T47D (cell line): ENCODE data around the gene CENPH.
"Not testable (repeated sequence)": the region's sequence is repeated elsewhere in the genome, so short reads cannot be mapped to it uniquely, and the experiment has no call there.

Experiments
- DNase-seq, 2 experiments: peaks; one replicate each; pipeline versions ENCODE4 v3.0.0 to v3.0.0-alpha.2; 2011 to 2012; ENCODE audit warnings: low read depth in 1 of 2, low spot score in 1 of 2
- JUND ChIP-seq: IDR thresholded peaks from 2 replicates; pipeline ENCODE4 v1.6.1; 2012; ENCODE audit warnings: low read depth
- in situ Hi-C: cut with HindIII; loops from 2 replicates; pipeline ENCODE4 v1.10.0; 2016; ENCODE audit warnings: low sequenced_read_pairs, low pct_unique_long_range_greater_than_20kb

The CENPH gene, protein sequence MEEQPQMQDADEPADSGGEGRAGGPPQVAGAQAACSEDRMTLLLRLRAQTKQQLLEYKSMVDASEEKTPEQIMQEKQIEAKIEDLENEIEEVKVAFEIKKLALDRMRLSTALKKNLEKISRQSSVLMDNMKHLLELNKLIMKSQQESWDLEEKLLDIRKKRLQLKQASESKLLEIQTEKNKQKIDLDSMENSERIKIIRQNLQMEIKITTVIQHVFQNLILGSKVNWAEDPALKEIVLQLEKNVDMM

DNA sequence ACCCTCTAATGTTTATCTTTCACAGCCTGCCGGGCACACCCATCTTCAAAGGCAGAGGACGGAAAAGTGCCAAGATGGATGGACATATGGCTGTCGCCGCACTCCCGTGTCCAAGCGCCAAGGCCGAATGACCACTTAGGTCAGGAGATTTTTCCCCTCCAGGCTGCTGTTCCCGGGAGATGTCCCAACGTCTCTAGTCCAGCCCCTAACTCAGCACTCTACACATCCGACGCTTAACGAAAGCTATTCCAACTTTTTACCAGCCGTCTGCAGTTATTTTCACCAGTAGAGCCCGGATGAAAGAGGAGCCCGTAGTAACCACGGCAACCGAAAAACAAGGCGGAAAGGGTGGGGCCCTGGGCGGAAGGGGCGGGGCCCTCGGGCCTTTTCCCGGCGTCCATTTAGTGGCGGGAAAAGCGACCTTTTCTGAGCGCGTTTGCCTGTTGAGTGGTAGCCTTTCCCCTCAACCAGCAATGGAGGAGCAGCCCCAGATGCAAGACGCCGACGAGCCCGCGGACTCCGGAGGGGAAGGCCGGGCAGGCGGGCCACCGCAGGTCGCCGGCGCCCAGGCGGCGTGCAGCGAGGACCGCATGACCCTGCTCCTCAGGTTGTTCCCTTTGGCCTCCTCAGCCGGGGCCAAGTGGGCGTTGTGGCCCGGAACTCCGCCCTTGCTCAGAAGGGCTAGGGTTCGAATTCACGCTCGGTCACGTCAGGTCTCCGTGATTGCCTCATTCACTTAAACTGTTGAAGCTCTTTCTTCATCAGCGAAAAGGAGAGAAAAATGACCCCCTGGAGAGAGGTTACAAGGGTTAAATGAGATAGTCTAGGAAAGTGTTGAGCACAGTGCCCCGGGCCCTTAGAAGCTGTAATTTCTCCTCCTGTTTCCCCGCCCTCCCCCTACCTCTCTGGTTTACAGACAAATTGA, at the start of gene CENPH:
Gene CENPH, plus strand, starts transcription at position 422 of the 925 bp plus-strand sequence. Its CDS starts 52 bp downstream, at position 474.
- peak; percentile 75 to 92 for DNase-seq
- TF ChIP-seq JUND, result no peak
- in situ Hi-C loops, result no loop called here

DNA sequence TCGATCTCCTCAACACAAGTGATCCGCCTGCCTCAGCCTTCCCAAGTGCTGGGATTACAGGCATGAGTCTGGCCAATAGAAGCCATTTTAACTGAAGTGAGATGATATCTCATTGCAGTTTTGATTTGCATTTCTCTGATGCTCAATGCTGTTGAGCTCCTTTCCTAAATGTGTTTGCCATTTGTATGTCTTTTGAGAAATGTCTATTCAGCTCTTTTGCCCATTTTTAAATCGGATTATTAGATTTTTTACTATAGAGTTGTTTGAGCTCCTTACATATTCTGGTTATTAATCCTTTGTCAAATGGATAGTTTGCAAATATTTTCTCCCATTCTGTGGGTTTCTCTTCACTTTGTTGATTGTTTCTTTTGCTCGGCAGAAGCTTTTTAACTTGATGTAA, 49.1 kb upstream of the CENPH start:
- DNase-seq, in situ Hi-C loops: not testable (repeated sequence)

DNA sequence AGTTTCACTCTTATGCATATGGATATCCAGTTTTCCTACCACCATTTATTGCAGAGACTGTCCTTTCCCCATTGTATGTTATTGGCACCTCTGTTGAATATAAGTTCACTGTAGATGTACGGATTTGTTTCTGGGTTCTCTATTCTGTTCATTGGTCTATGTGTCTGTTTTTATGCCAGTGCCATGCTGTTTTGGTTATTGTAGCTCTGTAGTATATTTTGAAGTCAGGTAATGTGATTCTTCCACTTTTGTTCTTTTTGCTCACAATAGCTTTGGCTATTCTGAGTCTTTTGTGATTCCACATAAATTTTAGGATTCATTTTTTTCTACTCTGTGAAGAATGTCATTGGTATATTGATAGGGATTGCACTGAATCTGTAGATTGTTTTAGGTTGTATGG, 48.6 kb upstream of the CENPH start:
- TF ChIP-seq JUND, result no peak
- in situ Hi-C loops, result no loop called here
- no peak for DNase-seq

DNA sequence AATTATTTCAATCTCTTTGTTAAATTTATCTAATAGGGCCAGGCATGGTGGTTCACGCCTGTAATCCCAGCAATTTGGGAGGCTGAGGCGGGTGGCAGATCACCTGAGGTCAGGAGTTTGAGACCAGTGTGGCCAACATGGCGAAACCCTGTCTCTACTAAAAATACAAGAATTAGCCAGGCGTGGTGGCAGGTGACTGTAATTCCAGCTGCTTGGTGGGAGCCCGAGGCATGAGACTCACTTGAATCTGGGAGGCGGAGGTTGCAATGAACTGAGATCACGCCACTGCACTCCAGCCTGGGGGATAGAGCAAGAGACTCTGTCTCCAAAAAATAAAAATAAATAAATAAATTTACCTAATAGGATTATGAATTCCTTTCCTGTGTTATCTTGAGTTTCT, 40.8 kb upstream of the CENPH start:
- DNase-seq, in situ Hi-C loops: not testable (repeated sequence)

DNA sequence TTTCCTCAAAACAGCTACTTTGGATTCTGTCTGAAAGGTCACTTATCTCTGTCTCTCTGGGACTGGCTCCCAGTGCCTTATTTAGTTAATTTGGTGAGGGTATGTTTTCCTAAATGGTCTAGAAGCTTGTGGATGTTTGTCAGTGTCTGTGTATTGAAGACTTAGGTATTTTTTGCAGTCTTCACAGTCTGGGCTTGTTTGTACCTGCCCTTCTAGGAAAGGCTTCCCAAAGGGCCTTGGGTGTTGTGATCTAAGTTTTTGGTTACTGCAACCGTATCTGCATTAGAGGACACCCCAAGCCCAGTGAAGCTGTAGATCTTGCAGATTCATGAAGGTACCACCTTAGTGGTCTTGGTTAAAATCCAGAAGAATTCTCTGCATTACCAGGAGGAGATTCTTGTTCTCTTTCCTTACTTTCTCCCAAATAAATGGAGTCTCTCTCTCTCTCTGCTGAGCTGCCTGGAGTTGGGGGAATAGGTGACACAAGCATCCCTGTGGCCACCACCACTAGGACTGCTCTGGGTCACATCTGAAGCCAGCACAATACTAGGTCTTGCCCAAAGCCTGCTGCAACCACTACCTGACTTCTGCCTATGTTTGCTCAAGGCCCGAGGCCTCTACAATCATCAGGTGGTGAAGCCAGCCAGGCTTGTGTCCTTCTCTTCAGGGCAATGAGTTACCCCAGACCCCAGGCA, 40.3 kb upstream of the CENPH start:
- DNase-seq, result no peak
- no peak for TF ChIP-seq JUND
- in situ Hi-C loops, result no loop called here

DNA sequence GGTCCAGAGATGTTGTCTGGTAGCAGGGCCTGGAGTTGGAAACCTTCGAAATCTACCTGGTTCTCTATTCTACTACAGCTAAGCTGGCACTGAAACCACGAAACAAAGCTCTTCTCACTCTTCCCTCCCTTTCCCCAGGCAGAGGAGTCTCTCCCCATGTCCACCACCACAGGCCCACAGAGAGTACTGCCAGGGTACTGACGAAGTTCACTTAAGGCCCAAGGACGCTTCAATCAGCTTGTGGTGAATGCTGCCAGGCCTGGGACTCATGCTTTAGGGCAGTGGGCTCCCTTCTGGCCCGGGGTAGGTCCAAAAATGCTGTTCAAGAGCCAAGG, 39.7 kb upstream of the CENPH start:
- TF ChIP-seq JUND, result no peak
- DNase-seq, result no peak
- in situ Hi-C loops, result no loop called here

DNA sequence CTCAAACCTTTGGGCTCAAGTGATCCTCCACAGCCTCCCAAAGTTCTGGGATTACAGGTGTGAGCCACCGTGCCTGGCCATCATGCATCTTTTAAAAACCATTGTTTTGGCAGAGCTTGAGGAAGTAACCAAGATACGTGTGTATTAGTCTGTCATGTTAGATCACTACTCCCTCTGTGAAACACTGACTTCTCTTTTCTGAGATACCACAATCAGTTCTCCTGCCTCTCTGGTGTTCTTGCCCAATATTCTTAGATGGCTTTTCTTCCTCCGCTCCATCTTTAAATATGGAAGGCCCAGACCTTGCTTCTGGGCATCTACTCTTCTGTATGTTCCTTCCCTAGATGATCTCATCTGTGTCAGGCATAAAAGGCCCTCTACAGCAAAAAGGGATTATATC, 36.7 kb upstream of the CENPH start:
- DNase-seq, result no peak
- in situ Hi-C loops, result no loop called here
- TF ChIP-seq JUND, result no peak

DNA sequence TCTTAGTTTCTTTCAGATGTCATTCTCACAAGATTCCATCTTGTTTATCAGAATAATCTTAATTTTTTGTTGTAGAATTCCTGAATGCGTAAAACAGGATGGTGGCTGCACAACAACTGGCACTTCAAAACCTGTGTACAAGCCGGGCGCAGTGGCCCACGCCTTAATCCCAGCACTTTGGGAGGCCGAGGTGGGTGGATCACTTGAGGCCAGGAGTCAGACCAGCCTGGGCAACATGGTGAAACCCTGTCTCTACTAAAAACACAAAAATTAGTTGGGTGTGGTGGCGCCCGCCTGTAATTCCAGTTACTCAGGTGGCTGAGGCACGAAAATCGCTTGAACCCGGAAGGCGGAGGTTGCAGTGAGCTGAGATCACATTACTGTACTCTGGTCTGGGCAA, 32.9 kb upstream of the CENPH start:
- no peak for TF ChIP-seq JUND
- no peak for DNase-seq
- in situ Hi-C loops, result no loop called here

DNA sequence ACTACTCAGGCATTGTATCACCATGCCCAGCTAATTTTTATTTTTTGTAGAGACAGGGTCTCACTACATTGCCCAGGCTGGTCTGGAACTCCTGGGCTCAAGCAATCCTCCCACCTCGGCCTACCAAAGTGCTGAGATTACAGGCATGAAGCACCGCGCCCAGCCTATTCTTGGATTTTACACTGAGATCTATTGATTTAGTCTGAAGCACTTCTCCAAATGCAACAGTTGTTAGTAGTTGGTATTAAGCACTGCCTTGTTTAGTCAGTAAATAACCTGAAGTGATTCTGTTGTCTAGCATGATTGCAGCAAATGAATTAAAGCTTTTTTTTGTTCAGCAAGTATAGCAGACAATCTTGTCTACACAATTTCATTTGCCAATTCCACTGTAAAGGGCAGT, 31.3 kb upstream of the CENPH start:
- TF ChIP-seq JUND, result no peak
- in situ Hi-C loops, result no loop called here
- no peak for DNase-seq

DNA sequence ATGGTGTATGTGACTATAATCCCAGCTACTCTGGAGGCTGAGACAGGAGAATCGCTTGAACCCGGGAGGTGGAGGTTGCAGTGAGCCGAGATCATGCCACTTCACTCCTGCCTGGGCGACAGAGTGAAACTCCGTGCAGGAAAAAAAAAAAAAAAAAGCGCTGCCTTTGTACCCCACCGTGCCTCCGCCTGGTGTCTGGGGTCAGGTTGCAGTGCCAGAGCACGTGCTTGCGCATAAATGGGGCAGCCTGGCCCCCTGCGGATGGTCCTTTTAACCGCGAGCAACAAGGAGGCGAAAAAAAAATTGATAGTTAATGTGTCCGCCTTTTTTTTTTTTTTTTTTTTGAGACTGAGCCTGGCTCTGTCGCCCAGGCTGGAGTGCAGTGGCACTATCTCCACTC, 28.7 kb upstream of the CENPH start:
- TF ChIP-seq JUND, result no peak
- in situ Hi-C loops, result no loop called here
- DNase-seq, result no peak

DNA sequence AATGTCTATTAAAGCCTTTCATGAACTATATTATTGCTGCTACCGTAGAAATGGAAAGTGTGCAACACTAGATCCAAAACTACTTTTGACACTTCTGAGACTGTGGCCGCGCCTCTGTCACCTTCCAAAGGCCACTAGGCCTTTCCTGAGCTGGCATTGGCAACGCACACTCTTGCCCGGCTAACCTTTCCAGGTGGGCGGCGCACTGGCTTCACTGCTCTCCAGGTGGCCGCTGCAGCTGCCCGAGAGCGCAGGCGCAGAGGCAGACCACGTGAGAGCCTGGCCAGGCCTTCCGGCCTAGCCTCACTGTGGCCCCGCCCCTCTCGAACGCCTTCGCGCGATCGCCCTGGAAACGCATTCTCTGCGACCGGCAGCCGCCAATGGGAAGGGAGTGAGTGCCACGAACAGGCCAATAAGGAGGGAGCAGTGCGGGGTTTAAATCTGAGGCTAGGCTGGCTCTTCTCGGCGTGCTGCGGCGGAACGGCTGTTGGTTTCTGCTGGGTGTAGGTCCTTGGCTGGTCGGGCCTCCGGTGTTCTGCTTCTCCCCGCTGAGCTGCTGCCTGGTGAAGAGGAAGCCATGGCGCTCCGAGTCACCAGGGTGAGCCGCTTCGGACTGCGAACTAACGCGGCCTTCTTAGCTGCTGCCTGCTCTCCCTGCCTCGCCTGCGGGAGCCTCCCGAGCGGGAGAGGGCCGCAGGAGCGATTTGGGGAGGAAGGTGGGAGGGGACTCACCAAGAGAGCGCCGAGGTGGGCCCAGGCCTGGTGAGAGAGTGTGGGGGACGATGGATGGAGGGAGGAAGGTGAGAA, 22.5 kb upstream of the CENPH start, which contains the start of gene CCNB1:
Gene CCNB1, plus strand, starts transcription at position 465 of the 807 bp plus-strand sequence. Its CDS starts 113 bp downstream, at position 578.
- in situ Hi-C loops, result no loop called here
- TF ChIP-seq JUND, result no peak

DNA sequence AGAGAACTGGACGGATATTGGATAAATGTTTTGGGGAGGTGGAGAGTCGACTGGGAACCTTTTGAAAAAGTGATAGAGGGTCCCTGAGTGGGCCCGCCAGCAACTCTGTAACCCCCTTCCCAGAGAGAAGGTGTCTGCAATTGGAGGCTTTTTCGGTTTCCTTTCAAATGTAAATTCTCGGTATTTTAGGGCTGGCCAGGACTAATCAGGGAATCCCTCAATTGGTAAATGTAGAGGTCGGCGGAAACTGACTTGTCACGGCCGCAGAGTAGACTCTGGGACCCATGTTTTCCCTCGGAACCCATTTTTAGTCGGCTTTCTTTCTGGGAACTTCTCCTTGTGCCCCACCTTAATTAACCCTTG, 21.9 kb upstream of the CENPH start:
- in situ Hi-C loops, result no loop called here
- no peak for DNase-seq
- no peak for TF ChIP-seq JUND

More for the DNA sequence above, 22.5 kb upstream of the CENPH start, which contains the start of gene CCNB1:
- DNase-seq, result peak; percentile 98 to 99
